Left renal cortex interstitium (tissue), 4 donors: ENCODE data around the gene DGKQ. TPM values are rescaled to one million over a fixed set of nuclear protein-coding genes. Genes with fewer than 3 reads are reported as not detected.

Source experiments
- DNase-seq, 4 donors: peaks; one replicate each; pipeline ENCODE4 v3.0.0-alpha.2; 2013; ENCODE audit warnings: low read depth in 4 of 4, low spot score in 2 of 4, missing footprints in 1 of 4
- polyA plus RNA-seq, 4 donors: library from polyadenylated mRNA; unstranded; fragments of 120-200 nt; gene quantifications; one replicate each; pipeline ENCODE4 v1.2.1, GENCODE V29; 2013; ENCODE audit not compliant: insufficient read length in 4 of 4

The DGKQ gene
- polyA plus RNA-seq, 4 donors = 6.0 to 9.6 (median 9.2) TPM

- no peak for DNase-seq
Observed at GRCh38 chr4:963276-964225, 9.8 kb downstream of the DGKQ start.

DNA sequence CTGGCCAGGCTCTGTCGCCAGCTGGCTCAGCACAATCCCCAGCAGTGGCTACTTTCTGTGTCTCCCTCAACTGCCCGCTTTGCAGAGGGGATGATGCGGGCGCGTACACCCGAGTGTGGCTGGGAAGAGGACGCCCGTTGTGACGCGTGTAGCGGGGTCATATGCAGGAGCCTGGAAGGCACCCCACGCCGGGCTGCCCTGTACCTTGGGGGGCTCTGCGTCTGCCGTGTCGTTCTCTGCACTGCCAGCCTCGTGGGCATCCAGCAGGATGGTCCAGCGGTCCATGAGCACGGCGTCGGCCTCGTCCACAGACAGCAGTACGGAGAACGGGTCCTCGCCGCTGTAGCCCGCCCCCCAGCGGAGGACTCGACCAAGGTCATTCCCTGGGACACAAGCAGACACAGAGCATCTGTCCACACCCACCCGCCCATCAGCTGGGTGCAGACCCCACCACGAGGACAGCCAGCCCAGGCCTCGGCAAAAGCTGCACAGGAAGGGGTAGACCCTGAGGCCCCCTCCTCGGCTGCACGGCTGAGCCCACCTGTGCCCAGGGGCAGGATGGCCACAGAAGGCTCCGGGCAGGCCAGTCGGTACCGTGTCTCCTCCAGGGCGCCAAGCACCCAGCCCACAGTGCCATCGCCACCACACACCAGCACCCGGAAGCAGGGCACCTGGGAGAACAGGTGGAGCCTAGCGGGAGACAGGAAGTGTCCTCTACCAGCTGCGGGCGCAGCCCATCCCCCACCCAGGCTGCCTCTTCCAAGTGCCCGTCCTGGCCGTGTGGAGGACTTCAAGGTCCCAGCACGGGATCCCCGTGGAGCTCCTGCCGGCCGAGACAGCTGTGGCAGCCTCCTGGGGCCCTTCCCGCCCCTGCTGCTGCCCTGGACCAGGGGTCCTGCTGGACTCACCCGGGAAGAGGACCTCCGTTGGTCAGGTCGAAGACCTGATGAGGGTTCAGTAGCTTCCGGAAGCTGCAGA, 10.8 kb downstream of the DGKQ start:
- DNase-seq = no peak

DNA sequence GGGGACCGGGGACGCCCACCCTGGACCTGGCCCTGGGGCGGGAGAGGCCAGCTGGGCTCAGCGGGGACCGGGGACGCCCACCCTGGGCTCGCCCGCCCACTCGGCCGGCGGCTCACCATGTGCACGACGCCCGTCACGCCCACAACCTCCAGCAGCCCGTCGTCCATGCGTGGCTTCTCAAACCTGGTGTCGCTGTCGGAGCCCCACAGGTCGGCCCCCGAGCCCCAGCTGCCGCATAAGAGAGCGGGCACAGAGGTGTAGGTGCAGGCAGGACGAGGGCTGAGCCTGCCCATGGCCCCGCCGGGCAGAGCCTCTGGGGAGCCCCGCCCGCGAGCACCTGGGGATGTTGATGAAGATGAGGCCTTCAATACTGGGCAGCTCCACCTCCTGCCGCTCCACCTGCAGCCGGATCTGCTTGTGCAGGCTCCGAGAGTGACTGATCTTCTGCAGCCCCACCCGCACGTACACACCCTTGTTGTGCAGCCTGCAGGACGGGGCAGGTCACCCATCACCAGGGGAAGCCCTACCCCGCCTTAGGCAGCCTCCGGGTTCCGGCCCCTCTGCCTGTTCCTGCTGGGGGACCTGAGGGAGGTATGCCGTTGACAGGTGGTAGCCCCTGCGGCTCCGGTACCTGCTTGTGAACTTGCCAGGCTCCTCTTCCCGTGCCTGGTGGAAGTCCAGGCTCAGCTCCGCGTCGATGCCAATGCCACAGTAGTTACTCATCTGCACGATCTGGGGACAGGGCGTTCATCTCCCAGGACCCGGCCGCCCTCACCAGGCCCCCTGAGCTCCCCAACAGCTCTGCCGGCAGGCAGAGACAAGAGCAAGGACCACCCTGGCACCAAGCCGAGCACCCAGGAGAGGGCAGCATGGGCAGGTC, 11.8 kb downstream of the DGKQ start:
- DNase-seq = no peak

DNA sequence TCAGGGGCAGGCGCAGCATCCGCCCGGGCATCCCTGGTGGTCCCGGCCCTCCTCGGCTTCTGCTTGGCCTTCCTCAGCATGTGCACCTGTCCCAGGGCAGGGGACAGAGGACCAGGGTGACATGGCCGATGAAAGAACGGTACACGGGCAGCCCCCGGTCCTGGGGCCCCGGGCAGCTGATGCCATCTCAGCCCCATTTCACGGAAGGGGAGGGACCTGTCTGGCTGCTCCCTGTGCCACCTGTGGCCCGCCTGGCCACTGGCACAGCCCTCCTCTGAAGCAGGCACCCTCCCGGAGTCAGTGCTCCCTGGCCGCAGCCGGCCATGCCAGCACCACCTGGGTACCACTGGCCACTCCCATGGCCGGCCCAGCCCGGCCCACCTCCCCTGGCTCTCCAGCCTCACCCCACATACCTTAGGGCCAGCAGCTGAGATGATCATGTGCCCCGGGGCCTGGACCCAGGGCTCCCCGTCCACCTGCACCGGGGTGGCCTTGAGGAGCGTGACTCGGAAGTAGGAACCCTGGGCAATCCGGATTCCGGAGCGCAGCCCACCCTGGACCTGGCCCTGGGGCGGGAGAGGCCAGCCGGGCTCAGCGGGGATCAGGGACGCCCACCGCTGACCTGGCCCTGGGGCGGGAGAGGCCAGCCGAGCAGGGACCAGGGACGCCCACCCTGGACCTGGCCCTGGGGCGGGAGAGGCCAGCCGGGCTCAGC, 12.6 kb downstream of the DGKQ start:
- DNase-seq = no peak

GRCh38 chr4:960140-960635, 13.2 kb downstream of the DGKQ start:
- DNase-seq = no peak

DNA sequence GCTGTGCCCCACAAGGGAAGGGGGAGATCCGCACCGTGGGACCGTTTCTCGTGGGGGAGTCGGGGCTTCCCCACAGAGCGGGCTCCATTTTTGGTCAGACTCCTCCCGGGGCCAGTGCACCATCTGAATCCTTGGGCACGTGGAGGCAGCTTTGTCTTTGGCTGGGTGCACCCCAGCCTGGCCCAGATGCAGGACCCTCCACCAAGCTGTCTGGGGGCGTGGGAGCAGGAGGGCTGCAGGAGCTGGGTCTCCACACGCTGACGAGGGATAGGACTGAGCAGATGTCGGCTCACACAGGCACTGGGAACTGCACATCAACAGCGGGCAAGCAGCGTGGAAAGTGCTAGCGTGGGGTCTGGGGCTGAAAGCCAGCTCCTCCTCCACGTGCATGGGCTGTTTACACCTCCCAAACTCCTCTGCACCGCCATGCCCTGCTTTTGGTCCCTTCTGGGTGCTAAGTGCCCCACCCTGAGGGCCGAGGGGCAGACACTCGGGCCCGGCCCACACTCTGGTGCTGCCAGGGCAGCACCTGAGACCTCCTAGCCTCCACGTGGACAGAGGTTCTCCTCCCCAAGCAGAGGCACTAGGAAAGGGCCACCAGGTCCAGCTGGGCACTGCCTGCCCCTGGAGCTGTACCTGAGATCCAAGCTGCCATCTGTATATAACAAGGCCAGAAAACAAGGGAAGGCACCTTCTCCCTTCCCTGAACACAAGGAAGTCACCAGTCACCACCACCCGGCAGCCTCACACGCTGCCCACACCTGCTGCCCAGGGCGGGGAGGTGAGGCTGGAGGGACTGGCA, 13.8 kb downstream of the DGKQ start:
- DNase-seq = no peak

DNA sequence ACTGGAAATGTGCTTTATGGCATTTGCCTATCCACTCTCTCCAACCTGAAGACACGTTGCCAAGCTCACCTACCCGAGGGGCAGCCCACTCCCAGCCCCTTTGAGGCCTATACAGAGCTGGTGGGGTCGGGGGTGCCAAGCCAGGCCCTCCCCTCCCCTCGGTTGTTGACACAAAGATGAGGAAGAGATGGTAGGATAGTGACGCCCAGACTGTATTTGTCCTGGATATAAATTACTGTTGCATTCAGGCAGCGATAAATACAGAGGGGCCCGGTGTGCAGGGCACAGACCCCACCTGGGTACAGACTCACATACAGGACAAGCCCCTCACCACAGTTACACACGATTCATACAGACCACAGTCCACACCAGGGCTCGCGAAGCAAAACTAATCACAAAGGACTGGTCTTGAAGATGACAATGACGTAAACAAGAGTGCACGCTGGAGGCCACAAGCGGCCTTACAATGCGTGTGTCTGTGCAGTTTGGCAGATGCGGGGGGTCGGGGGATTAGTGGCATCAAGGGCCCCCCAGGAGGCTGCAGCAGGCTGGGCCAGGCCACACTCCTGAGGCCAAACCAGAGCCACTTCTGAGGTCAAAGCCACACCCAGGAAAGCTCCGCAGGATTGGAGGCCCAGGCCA, 14.6 kb downstream of the DGKQ start:
- DNase-seq = no peak

DNA sequence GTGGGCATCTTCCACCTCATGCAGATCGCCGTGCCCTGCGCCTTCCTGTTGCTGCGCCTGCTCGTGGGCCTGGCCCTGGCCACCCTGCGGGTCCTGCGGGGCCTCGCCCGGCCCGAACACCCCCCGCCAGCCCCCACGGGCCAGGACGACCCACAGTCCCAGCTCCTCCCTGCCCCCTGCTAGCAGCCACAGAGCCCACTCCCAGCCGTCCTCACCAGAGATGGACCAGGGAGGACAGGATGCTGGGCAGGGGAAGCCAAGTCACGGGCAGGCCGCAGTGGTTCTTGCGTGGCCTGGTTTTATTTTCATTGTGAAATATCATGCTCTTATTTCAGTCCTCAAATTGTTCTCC, 15.1 kb downstream of the DGKQ start:
- DNase-seq = no peak

DNA sequence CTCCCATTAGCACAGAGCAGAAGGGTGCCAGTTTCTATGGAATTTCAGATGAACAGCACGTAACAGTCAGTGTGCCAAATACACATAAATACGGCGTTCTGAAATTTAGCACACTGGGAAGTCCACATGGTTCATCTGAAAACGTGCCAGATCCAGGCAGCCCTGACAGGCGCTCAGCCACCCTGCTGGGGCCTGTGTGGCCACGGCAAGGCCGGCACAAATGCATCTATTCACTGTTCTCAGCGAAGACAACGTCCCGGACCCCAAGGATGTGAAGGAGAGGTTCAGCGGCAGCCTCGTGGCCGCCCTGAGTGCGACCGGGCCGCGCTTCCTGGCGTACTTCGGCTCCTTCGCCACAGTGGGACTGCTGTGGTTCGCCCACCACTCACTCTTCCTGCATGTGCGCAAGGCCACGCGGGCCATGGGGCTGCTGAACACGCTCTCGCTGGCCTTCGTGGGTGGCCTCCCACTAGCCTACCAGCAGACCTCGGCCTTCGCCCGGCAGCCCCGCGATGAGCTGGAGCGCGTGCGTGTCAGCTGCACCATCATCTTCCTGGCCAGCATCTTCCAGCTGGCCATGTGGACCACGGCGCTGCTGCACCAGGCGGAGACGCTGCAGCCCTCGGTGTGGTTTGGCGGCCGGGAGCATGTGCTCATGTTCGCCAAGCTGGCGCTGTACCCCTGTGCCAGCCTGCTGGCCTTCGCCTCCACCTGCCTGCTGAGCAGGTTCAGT, 15.6 kb downstream of the DGKQ start:
- no peak for DNase-seq

DNA sequence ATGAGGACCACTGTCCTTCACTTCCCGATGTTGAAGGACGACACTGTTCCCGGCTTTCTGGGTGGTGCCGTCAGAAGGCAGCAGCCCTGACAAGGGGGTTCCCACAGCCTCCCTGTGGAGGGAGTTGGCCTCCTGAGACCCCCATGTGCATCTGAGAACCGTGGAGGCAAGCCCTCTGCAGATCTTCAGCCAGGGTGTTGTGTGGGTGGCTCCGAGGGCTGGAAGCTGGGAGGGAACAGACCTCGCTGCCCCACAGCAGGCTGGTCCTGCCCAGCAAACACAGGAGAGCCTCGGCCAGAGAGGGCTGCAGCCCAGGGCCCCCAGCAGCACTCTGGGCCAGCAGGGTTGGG, 16.2 kb downstream of the DGKQ start:
- no peak for DNase-seq

- DNase-seq = no peak
Observed at GRCh38 chr4:956531-957230, 16.7 kb downstream of the DGKQ start.

- no peak for DNase-seq
Observed at GRCh38 chr4:955931-956381, 17.4 kb downstream of the DGKQ start.

GRCh38 chr4:955161-955921, 18.0 kb downstream of the DGKQ start:
- no peak for DNase-seq

DNA sequence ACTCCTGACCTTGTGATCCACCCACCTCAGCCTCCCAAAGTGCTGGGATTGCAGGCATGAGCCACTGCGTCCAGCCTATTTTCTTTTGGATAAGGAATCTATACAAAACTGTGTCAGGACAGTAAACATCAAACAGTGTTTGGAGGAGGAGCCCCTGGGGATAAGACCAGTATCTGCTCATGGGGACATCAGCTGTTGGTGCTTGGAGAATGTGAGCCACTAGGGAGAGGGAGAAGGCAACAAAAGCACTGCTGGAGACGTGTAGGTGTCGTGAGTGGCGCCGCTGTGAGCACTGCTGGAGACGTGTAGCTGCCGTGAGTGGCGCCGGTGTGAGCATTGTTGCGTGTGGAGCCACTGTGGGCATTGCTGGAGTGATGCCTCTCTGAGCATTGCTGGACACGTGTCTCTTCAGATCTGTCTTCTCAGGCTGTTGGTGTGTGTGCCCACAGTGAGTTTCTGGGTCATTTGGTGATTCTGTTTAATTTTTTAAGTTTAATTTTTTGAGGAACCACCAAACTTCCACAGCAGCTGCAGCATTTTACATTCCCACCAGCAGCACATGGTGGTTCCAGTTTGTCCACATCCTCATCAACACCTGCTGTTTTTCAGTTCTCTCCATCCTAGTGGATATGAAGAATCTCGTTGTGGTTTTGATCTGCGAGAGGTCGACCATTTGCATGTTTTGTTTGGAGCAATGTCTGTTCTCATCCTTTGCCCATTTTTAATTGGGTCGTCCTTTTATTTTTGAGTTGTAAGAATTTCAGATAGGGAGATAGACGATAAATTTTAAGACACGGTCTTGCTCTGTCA, 19.0 kb downstream of the DGKQ start:
- no peak for DNase-seq

GRCh38 chr4:953574-953915, 19.8 kb downstream of the DGKQ start:
- no peak for DNase-seq
